HepG2 (cell line): ENCODE measurements around the gene KCND2.

ENCODE experiments used
- EZH2 ChIP-seq: conservative IDR thresholded peaks from 2 replicates; pipeline ENCODE4 v1.6.1; 2012; ENCODE audit warnings: mild to moderate bottlenecking, low read depth, low read length, moderate library complexity
- JUND ChIP-seq: sonication (generic); formaldehyde crosslinking; IDR thresholded peaks from 2 replicates; pipeline ENCODE4 v1.8.0; 2022; ENCODE audit warnings: mild to moderate bottlenecking, missing genetic modification reagents
- NFIB ChIP-seq: sonication (generic); formaldehyde crosslinking; IDR thresholded peaks from 2 replicates; pipeline ENCODE4 v1.9.0; 2021; ENCODE audit warnings: missing genetic modification reagents, mild to moderate bottlenecking, borderline replicate concordance
- POLR2AphosphoS2 ChIP-seq: IDR thresholded peaks from 2 replicates; pipeline ENCODE4 v1.6.1; 2011; ENCODE audit warnings: low read depth, low read length, improper control_type of control experiment
- SMAD9 ChIP-seq: sonication (generic); formaldehyde crosslinking; IDR thresholded peaks from 2 replicates; pipeline ENCODE4 v1.5.1; 2020; ENCODE audit warnings: mild to moderate bottlenecking, missing genetic modification reagents

- TF ChIP-seq SMAD9 (CRISPR knock-in tag) (no peak), POLR2AphosphoS2 (no peak), NFIB (CRISPR knock-in tag) (no peak), JUND (no peak), EZH2 (no peak)
These were observed 404.6 kb downstream of the KCND2 start for GRCh38 chr7:120677535-120677934.
